Progenitor cell of endocrine pancreas (in vitro differentiated cells): Measurements from ENCODE around the gene TFDP1. TPM values are rescaled to one million over a fixed set of nuclear protein-coding genes. Genes with fewer than 3 reads are reported as not detected.

Experiments used
- DNase-seq: peaks from one replicate; pipeline ENCODE4 v3.0.0; 2021; ENCODE audit warnings: low spot score; ENCODE audit not compliant: unreplicated experiment
- H3K27ac Mint-ChIP-seq: 2 replicates; pipeline ENCODE4 v1.8.0; 2021; ENCODE audit warnings: mild to moderate bottlenecking, moderate library complexity, mixed read lengths
- H3K27me3 Mint-ChIP-seq: 2 replicates; pipeline ENCODE4 v1.8.0; 2021; ENCODE audit warnings: mixed read lengths
- H3K36me3 Mint-ChIP-seq: 2 replicates; pipeline ENCODE4 v1.8.0; 2022; ENCODE audit warnings: mixed read lengths; ENCODE audit not compliant: insufficient read depth
- H3K4me1 Mint-ChIP-seq: 2 replicates; pipeline ENCODE4 v1.8.0; 2021; ENCODE audit warnings: low read depth, mixed read lengths
- H3K4me3 Mint-ChIP-seq: 2 replicates; pipeline ENCODE4 v1.8.0; 2021; ENCODE audit warnings: low read depth, mild to moderate bottlenecking, moderate library complexity, mixed read lengths
- H3K9me3 Mint-ChIP-seq: 2 replicates; pipeline ENCODE4 v1.8.0; 2021; ENCODE audit warnings: low read depth, mixed read lengths
- total RNA-seq: library from RNA; stranded (reverse); gene quantifications from 2 replicates; pipeline ENCODE4 v1.2.1, GENCODE V29; 2021
- TF ChIP-seq, protein P1 (sequence below): fragments of 200-600 bp; sonication (generic); IDR thresholded peaks from one replicate; pipeline ENCODE4 v1.5.0; 2021; ENCODE audit warnings: antibody characterized with exemption, mild to moderate bottlenecking; ENCODE audit not compliant: unreplicated experiment

The TFDP1 gene
- total RNA-seq, 1 donor from 2014 or later = 58.2 TPM

GRCh38 chr13:113537909-113538688 lies 46.5 kb upstream of the TFDP1 start:
- peaks cover 39% of the 10 kb centered on the region for H3K36me3 Mint-ChIP-seq
- TF ChIP-seq, protein P1, sequence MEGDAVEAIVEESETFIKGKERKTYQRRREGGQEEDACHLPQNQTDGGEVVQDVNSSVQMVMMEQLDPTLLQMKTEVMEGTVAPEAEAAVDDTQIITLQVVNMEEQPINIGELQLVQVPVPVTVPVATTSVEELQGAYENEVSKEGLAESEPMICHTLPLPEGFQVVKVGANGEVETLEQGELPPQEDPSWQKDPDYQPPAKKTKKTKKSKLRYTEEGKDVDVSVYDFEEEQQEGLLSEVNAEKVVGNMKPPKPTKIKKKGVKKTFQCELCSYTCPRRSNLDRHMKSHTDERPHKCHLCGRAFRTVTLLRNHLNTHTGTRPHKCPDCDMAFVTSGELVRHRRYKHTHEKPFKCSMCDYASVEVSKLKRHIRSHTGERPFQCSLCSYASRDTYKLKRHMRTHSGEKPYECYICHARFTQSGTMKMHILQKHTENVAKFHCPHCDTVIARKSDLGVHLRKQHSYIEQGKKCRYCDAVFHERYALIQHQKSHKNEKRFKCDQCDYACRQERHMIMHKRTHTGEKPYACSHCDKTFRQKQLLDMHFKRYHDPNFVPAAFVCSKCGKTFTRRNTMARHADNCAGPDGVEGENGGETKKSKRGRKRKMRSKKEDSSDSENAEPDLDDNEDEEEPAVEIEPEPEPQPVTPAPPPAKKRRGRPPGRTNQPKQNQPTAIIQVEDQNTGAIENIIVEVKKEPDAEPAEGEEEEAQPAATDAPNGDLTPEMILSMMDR = no peak
- H3K4me3 Mint-ChIP-seq = no peak overlapping the region
- H3K9me3 Mint-ChIP-seq = peaks cover 17% of the 10 kb centered on the region
- H3K27ac Mint-ChIP-seq = no peak overlapping the region
- no peaks in the 10 kb centered on the region for H3K27me3 Mint-ChIP-seq
- no peak for DNase-seq
- H3K4me1 Mint-ChIP-seq = peaks cover 3% of the 10 kb centered on the region

DNA sequence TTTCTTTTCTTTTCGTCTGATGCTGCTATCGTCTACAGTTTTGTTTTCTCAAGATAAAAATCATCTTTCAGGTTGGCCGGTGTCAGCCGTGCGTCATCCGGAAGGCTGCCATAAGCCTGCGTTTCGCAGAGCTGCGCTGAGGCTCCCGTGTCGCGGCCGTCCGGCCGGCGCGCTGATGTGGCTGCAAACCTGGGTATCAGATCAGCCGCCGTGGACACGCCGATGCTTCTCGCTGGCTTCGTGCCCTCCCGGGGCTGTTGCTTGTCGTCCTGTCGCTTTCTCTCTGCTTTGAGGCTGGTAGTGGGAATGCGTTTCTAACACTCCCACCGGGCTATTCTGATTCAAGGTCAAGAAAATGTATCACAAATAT lies 45.9 kb upstream of the TFDP1 start:
- Mint-ChIP-seq H3K36me3 (peaks cover 42% of the 10 kb centered on the region), H3K9me3 (peaks cover 17% of the 10 kb centered on the region), H3K27me3 (no peaks in the 10 kb centered on the region), H3K27ac (no peak overlapping the region), H3K4me1 (peaks cover 6% of the 10 kb centered on the region), H3K4me3 (no peak overlapping the region)
- DNase-seq = no peak
- TF ChIP-seq, protein P1 = no peak

DNA sequence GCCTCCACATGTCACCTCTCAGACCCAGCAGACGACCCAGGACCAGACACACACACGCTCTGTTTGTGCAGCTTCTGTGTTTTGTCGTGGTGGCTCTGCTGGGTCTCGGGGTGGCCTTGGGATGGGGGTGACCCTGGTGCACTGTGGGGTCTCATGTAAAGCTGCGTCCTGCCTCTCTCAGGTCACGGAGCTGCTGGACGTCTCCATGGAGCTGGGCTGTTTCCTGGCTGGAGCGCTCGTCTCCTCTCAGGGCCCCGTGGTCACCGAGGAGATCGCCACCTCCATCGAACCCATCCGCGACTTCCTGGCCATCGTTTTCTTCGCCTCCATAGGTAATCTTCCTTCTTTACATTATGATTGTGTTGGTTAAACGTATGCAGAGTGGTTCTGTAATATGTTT lies 45.4 kb upstream of the TFDP1 start:
- no peak for DNase-seq
- Mint-ChIP-seq H3K4me1 (peaks cover 11% of the 10 kb centered on the region), H3K36me3 (peaks cover 44% of the 10 kb centered on the region), H3K4me3 (no peak overlapping the region), H3K9me3 (peaks cover 17% of the 10 kb centered on the region), H3K27me3 (no peaks in the 10 kb centered on the region), H3K27ac (no peak overlapping the region)
- TF ChIP-seq, protein P1 = no peak

DNA sequence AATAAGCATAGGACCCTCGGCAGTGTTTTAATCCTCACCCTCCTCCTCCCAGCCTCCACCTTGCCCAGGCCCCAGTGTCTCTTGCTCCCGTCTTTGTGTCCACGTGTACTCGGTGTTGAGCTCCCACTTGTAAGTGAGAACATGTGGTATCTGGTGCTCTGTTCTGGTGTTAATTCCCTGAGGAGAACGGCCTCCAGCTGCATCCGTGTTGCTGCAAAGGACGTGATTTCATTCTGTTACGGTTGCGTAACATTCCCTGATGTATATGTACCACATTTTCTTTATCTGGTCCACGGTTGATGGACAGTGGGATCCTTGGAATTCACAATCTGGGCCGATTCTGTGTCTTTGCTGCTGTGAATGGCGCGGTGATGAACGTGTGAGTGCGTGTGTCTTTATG lies 44.7 kb upstream of the TFDP1 start:
- Mint-ChIP-seq H3K27ac (no peak overlapping the region), H3K36me3 (peaks cover 44% of the 10 kb centered on the region)
- no peak for DNase-seq

GRCh38 chr13:113540523-113540922 lies 44.0 kb upstream of the TFDP1 start:
- Mint-ChIP-seq H3K36me3 (peaks cover 43% of the 10 kb centered on the region), H3K27ac (peak overlapping the region; percentile 9), H3K27me3 (no peaks in the 10 kb centered on the region), H3K9me3 (peaks cover 17% of the 10 kb centered on the region), H3K4me3 (no peak overlapping the region), H3K4me1 (peaks cover 24% of the 10 kb centered on the region)
- TF ChIP-seq, protein P1 = no peak
- no peak for DNase-seq

More for the DNA sequence above, 44.7 kb upstream of the TFDP1 start:
- Mint-ChIP-seq H3K9me3 (peaks cover 17% of the 10 kb centered on the region), H3K4me1 (peaks cover 17% of the 10 kb centered on the region), H3K4me3 (no peak overlapping the region), H3K27me3 (no peaks in the 10 kb centered on the region)
- TF ChIP-seq, protein P1 = no peak
